Measurements from ENCODE around the gene TAOK1.

The TAOK1 gene

DNA sequence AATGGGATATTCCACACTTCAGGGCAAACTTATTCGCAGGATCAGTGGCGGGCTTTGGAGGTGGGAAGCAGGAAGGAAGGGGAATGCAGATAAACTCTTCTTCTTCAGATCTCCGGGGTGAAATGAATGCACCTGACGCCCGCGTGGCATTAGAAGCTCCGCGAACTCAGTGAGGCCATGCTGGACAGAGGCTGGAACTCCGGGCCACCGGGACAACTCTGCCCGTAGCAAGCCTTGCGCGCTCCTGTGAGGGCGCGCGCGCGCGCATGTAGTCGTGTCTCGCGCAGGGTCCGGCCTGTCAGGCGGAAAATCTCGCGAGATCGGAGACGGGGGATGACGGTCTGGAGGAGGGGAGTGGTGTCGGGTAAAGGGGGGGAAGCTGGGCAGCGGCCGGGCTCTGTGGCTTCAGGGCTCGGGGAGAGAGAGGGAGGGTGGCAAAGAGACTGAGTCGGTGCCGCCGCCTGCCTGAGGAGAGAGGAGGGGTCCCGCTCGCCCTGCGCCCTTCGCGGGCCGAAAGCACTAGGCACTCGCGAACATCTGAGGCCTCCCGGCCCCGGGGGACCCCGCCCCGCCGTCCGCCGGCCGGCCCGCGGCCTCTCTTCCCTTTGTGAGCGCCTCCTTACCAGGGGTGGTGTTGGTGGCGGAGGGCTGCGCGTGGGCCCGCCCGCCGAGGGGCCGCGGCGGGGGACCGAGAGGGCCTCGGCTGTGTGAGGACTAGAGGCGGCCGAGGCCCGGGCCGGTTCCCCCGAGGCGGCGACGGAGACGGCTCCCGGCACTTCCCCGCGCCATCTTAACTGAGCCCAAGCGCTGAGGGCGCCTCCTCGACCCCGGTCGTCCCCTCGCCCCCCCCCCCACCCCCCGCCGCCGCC is at the start of gene TAOK1 (continued):
- TF ChIP-seq ZNF549 (tag by site-specific recombination; IDR thresholded peaks at IDR 0.05) (no peak), ZBTB26 (tag by site-specific recombination; optimal IDR thresholded peaks at IDR 0.05) (peak; percentile 99), MZF1 (tag by site-specific recombination; IDR thresholded peaks at IDR 0.05; ENCODE audit: borderline replicate concordance) (no peak), ZNF645 (tag by site-specific recombination; IDR thresholded peaks at IDR 0.05) (no peak), ZNF324 (tag by site-specific recombination; IDR thresholded peaks at IDR 0.05) (peak; percentile 71; the same call in 1 of the 2 replicates), ZNF274 (IDR thresholded peaks at IDR 0.05; ENCODE audit: low read length) (no peak), ZNF274 (tag by site-specific recombination; IDR thresholded peaks at IDR 0.05; ENCODE audit: borderline replicate concordance) (no peak), GLIS1 (tag by site-specific recombination; IDR thresholded peaks at IDR 0.05) (peak; percentile 59), ZNF677 (tag by site-specific recombination; IDR thresholded peaks at IDR 0.05) (no peak), ZXDB (tag by site-specific recombination; IDR thresholded peaks at IDR 0.05) (peak; percentile 89), YY2 (tag by site-specific recombination; IDR thresholded peaks at IDR 0.05) (peak; percentile 68), ZNF473 (tag by site-specific recombination; IDR thresholded peaks at IDR 0.05) (no peak), ZFP41 (tag by site-specific recombination; IDR thresholded peaks at IDR 0.05; ENCODE audit: borderline replicate concordance) (no peak), ZNF621 (tag by site-specific recombination; IDR thresholded peaks at IDR 0.05) (no peak), GLIS2 (tag by site-specific recombination; IDR thresholded peaks at IDR 0.05) (peak; percentile 49; the same call in 1 of the 2 replicates), ZNF24 (tag by site-specific recombination; IDR thresholded peaks at IDR 0.05) (peak; percentile 73), RBAK (tag by site-specific recombination; IDR thresholded peaks at IDR 0.05) (no peak), ZEB2 (tag by site-specific recombination; IDR thresholded peaks at IDR 0.05) (peak; percentile 88), ZBTB20 (tag by site-specific recombination; IDR thresholded peaks at IDR 0.05) (peak; percentile 77), SCRT2 (tag by site-specific recombination; IDR thresholded peaks at IDR 0.05) (no peak), ZNF514 (tag by site-specific recombination; IDR thresholded peaks at IDR 0.05) (no peak), SP7 (tag by site-specific recombination; IDR thresholded peaks at IDR 0.05) (peak; percentile 92), ZNF132 (tag by site-specific recombination; IDR thresholded peaks at IDR 0.05; ENCODE audit: borderline replicate concordance) (no peak), ZNF138 (tag by site-specific recombination; IDR thresholded peaks at IDR 0.05; ENCODE audit: borderline replicate concordance) (no peak), GLI2 (tag by site-specific recombination; IDR thresholded peaks at IDR 0.05; ENCODE audit: borderline replicate concordance, low read depth) (no peak), ZFP69B (tag by site-specific recombination; IDR thresholded peaks at IDR 0.05) (peak; percentile 74), ZNF26 (tag by site-specific recombination; IDR thresholded peaks at IDR 0.05) (no peak), SCRT1 (tag by site-specific recombination; IDR thresholded peaks at IDR 0.05; ENCODE audit: borderline replicate concordance) (no peak), ZNF624 (tag by site-specific recombination; IDR thresholded peaks at IDR 0.05) (no peak), ZNF112 (tag by site-specific recombination; IDR thresholded peaks at IDR 0.05) (no peak), ZNF114 (tag by site-specific recombination; IDR thresholded peaks at IDR 0.05) (no peak), KLF9 (tag by site-specific recombination; IDR thresholded peaks at IDR 0.05; ENCODE audit: low read depth) (peak; percentile 85), ZNF341 (tag by site-specific recombination; IDR thresholded peaks at IDR 0.05; ENCODE audit: low read depth) (peak; percentile 79), ZNF558 (tag by site-specific recombination; IDR thresholded peaks at IDR 0.05) (no peak)
- TF ChIP-seq, protein P1, sequence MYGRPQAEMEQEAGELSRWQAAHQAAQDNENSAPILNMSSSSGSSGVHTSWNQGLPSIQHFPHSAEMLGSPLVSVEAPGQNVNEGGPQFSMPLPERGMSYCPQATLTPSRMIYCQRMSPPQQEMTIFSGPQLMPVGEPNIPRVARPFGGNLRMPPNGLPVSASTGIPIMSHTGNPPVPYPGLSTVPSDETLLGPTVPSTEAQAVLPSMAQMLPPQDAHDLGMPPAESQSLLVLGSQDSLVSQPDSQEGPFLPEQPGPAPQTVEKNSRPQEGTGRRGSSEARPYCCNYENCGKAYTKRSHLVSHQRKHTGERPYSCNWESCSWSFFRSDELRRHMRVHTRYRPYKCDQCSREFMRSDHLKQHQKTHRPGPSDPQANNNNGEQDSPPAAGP (tag by site-specific recombination; IDR thresholded peaks at IDR 0.05): peak; percentile 87; the same call in 1 of the 2 replicates
- TF ChIP-seq, protein P2, sequence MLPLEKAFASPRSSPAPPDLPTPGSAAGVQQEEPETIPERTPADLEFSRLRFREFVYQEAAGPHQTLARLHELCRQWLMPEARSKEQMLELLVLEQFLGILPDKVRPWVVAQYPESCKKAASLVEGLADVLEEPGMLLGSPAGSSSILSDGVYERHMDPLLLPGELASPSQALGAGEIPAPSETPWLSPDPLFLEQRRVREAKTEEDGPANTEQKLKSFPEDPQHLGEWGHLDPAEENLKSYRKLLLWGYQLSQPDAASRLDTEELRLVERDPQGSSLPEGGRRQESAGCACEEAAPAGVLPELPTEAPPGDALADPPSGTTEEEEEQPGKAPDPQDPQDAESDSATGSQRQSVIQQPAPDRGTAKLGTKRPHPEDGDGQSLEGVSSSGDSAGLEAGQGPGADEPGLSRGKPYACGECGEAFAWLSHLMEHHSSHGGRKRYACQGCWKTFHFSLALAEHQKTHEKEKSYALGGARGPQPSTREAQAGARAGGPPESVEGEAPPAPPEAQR (tag by site-specific recombination; IDR thresholded peaks at IDR 0.05): no peak; the same call in 1 of the 2 replicates

Data from HEK293 (cell line).